Measurements from ENCODE around the gene OGFOD2. TPM values are rescaled to one million over a fixed set of nuclear protein-coding genes. Genes with fewer than 3 reads are reported as not detected.

The OGFOD2 gene
- total and polyA plus RNA-seq, 8 donors = 14.2 to 20.8 (median 17.5) TPM

GRCh38 chr12:122989225-122989839 is 14.3 kb downstream of the OGFOD2 start:
- no peaks in the 10 kb centered on the region for H3K9me3 ChIP-seq
- H3K36me3 ChIP-seq = peaks cover 0 to 80% of the 10 kb centered on the region in 2 donors
- DNase-seq = no peak
- intact Hi-C loops (cut with DNase I) = no loop called here
- no peak overlapping the region for H3K27ac ChIP-seq
- no peak for ATAC-seq
- no peak overlapping the region for H3K4me3 ChIP-seq
- peaks cover 11% of the 10 kb centered on the region in 2 donors for H3K4me1 ChIP-seq
- TF ChIP-seq CTCF (IDR thresholded peaks at IDR 0.05) = no peak
- no peaks in the 10 kb centered on the region for H3K27me3 ChIP-seq

- no peaks in the 10 kb centered on the region for H3K27me3 ChIP-seq
- no peak overlapping the region for H3K4me3 ChIP-seq
- intact Hi-C loops (cut with DNase I) = no loop called here
- H3K9me3 ChIP-seq = no peaks in the 10 kb centered on the region
- no peak for ATAC-seq
- H3K4me1 ChIP-seq = peaks cover 5% of the 10 kb centered on the region in 2 donors
- peak in 1 of 4 donors; percentile 72 for DNase-seq
- peaks cover 0 to 86% of the 10 kb centered on the region in 2 donors for H3K36me3 ChIP-seq
- H3K27ac ChIP-seq = no peak overlapping the region
- no peak for TF ChIP-seq CTCF (IDR thresholded peaks at IDR 0.05)
These were observed 14.9 kb downstream of the OGFOD2 start for GRCh38 chr12:122989874-122990419.

DNA sequence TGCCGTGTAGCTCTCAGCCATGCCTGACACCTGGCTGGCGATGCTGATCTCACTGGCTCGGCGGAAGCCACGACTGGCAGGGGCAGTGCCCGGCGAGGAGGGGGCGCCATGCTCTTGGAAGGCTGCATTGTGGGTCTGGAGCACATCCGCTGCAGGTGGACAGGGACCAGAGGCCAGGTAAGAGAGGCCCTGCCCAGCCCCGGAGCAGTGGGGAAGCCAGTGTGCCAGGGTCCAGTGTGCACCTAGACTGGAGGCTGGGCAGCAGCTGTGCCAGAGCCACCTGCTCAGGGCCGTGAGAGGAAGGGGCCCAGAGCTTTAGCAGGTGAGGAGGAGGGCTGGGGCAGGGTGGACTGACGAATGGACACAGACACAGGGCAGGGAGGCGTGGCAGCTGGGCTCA is 15.5 kb downstream of the OGFOD2 start:
- no peak for ATAC-seq
- no peak overlapping the region for H3K4me3 ChIP-seq
- no peaks in the 10 kb centered on the region for H3K27me3 ChIP-seq
- no peaks in the 10 kb centered on the region for H3K4me1 ChIP-seq
- no peak overlapping the region for H3K27ac ChIP-seq
- no peak for DNase-seq
- intact Hi-C loops (cut with DNase I) = no loop called here
- peaks cover 0 to 85% of the 10 kb centered on the region in 2 donors for H3K36me3 ChIP-seq
- no peaks in the 10 kb centered on the region for H3K9me3 ChIP-seq
- no peak for TF ChIP-seq CTCF (IDR thresholded peaks at IDR 0.05)

- DNase-seq (no peak), ATAC-seq (no peak)
- no peaks in the 10 kb centered on the region for H3K9me3 ChIP-seq
- no peak overlapping the region for H3K27ac ChIP-seq
- peaks cover 0 to 81% of the 10 kb centered on the region in 2 donors for H3K36me3 ChIP-seq
- intact Hi-C loops (cut with DNase I) = no loop called here
- H3K4me3 ChIP-seq = no peak overlapping the region
- no peaks in the 10 kb centered on the region for H3K27me3 ChIP-seq
- no peak for TF ChIP-seq CTCF (IDR thresholded peaks at IDR 0.05)
- H3K4me1 ChIP-seq = no peaks in the 10 kb centered on the region
These were observed 16.0 kb downstream of the OGFOD2 start for GRCh38 chr12:122990961-122991622.

- H3K27me3 ChIP-seq = no peaks in the 10 kb centered on the region
- TF ChIP-seq CTCF (IDR thresholded peaks at IDR 0.05) = no peak
- H3K4me3 ChIP-seq = no peak overlapping the region
- H3K9me3 ChIP-seq = no peaks in the 10 kb centered on the region
- ATAC-seq = no peak
- no peaks in the 10 kb centered on the region for H3K4me1 ChIP-seq
- peaks cover 0 to 81% of the 10 kb centered on the region in 2 donors for H3K36me3 ChIP-seq
- H3K27ac ChIP-seq = no peak overlapping the region
- DNase-seq = peak in 1 of 4 donors; percentile 80
- intact Hi-C loops (cut with DNase I) = no loop called here
These were observed 16.7 kb downstream of the OGFOD2 start for GRCh38 chr12:122991623-122992275.

Data from left lung (tissue), 10 donors.